GM13977 (cell line): ENCODE measurements around the gene ZNF2.

ENCODE experiments used
- DNase-seq: peaks from one replicate; pipeline ENCODE4 v3.0.0; 2012; ENCODE audit warnings: low spot score
- CTCF ChIP-seq: IDR thresholded peaks from 2 replicates; pipeline ENCODE4 v1.5.1; 2012; ENCODE audit warnings: mild to moderate bottlenecking, control low read depth; ENCODE audit not compliant: insufficient read depth; ENCODE audit errors: extremely low read depth, missing control alignments
- in situ Hi-C: fragments of 300-500 bp; cut with MboI; formaldehyde crosslinking; loops from one replicate; pipeline ENCODE4 v1.12.0; 2022; ENCODE audit warnings: low sequenced_read_pairs, low pct_unique_long_range_greater_than_20kb, mixed read lengths, inconsistent platforms; ENCODE audit not compliant: unreplicated experiment

The ZNF2 gene

DNA sequence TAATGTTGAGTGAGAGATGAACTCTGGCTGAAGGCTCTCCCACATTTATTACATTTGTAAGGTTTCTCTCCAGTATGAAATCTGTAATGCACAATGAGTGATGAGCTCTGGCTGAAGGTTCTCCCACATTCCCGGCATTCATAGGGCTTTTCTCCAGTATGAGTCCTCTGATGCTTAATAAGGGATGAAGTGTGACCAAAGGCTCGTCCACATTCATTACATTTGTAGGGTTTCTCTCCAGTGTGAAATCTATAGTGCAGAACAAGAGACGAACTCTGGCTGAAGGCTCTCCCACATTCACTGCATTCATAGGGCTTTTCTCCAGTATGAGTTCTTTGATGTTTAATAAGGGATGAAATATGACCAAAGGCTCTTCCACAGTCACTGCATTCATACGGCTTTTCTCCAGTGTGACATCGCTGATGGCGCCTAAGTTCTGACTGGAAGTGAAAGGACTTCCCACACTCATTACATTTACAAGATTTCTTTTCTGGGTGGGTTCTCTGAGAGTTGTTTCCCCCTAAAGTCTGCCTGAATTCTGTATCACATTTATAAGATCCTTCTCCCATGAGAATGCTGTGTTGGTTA is 16.1 kb upstream of the ZNF2 start:
- no peak for DNase-seq
- in situ Hi-C loops = no loop called here
- no peak for TF ChIP-seq CTCF

- no peak for DNase-seq
- in situ Hi-C loops = no loop called here
- no peak for TF ChIP-seq CTCF
These were observed 7.2 kb upstream of the ZNF2 start for GRCh38 chr2:95158441-95158840.

DNA sequence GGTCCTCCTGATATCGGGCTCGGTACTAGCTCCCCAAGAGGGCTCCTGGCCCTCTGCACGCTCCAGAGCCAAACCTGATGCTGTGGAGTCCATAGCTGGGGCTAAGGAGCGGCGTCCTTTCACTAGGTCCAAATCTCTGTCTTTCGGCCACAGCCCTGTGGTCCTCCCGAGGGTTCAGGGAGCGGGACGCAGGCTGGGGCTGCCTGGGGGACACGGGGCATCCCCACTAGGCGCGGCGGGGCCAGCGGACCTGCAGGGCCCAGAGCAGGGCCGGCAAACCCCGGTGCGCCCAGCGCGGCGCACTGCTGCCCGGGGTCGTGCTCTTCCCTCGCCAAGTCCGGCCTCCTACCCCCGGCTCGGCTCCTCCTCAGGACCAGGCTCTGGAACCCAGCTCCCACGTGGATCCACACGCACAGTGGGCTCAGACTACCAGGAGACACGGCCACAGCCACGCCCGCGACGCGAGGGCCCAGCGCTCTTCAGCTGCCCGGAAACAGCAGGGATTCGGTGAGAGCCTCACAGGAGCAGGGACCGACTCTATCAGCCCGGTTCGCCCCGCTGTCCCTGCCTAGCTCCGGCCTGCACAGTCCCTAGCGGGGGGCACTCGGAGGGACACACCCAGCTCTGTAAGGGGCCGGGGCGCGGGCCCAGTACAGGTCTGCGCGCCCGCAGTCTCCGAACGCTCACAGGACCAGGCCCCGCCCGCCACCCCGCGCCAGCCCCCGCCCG is 6.6 kb upstream of the ZNF2 start:
- no peak for TF ChIP-seq CTCF
- peak; percentile 64 for DNase-seq
- in situ Hi-C loops = no loop called here

DNA sequence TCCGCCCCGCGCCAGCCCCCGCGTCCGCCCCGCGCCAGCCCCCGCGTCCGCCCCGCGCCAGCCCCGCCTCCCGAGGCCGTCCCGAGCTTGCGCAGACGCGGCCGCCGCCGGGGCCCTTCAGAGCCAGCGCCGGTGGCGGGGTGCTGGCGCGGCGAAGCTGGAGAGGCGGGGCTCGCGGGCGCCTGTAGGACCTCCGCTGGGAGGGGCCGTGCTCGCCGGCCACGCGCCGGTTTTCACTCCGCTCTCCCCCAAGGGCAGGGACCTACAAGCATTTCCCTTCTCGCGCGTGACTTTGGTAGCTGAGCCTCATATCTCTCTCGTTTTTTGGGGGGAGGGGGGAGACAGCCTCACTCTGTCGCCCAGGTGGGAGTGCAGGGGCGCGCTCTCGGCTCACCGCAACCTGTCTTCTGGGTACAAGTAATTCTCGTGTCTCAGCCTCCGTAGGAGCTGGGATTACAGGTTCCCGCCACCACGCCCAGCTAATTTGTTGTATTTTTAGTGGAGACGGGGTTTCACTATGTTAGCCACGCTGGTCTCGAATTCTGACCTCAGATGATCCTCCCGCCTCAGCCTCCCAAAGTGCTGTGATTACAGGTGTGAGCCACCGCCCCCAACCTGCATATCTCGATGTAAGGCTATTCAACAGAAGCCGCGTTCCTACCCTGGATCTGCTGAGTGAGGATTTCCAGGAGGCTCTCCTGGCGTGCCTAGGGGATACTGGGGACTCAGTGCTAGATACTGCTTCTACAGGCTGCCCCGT is 5.7 kb upstream of the ZNF2 start, which contains the start of gene ZNF514:
Gene ZNF514 (minus strand): TSS at position 159 of the 760 bp plus-strand sequence. CDS start 6,595 bp downstream, outside the sequence.
- DNase-seq = peak; percentile 90

GRCh38 chr2:95165030-95165370 is 609 bp upstream of the ZNF2 start:
- DNase-seq = peak; percentile 21
- in situ Hi-C loops = no loop called here
- no peak for TF ChIP-seq CTCF

More for the DNA sequence above, 5.7 kb upstream of the ZNF2 start, which contains the start of gene ZNF514:
- TF ChIP-seq CTCF = no peak
- in situ Hi-C loops = no loop called here

- in situ Hi-C loops = no loop called here
- DNase-seq = no peak
- TF ChIP-seq CTCF = no peak
These were observed 605 bp downstream of the ZNF2 start for GRCh38 chr2:95166065-95166763.
